H1 (cell line): ENCODE measurements around the gene CDCA5. TPM values are rescaled to one million over a fixed set of nuclear protein-coding genes. Genes with fewer than 3 reads are reported as not detected.

Source experiments
- CBX5 ChIP-seq: fragments of 300-800, 300-1000 bp; sonication (generic); IDR thresholded peaks from 2 replicates; pipeline ENCODE4 v1.7.1; 2016; ENCODE audit warnings: antibody characterized with exemption, low read length, low read depth
- CREB1 ChIP-seq: IDR thresholded peaks from 2 replicates; pipeline ENCODE4 v1.6.1; 2012; ENCODE audit warnings: inconsistent platforms
- EZH2 ChIP-seq: fragments of 200-600 bp; sonication (generic); IDR thresholded peaks from 2 replicates; pipeline ENCODE4 v1.7.1; 2012; ENCODE audit warnings: low read depth, mild to moderate bottlenecking, moderate library complexity, low read length, inconsistent platforms; ENCODE audit not compliant: severe bottlenecking
- HDAC2 ChIP-seq, 2 experiments: fragments of 300-600 bp in 1 of 2; sonication (generic) in 1 of 2; IDR thresholded peaks; 2 replicates each; pipeline ENCODE4 v1.6.1; 2011 to 2012; ENCODE audit warnings: low read depth in 2 of 2, low read length in 2 of 2, mild to moderate bottlenecking in 2 of 2, moderate library complexity in 2 of 2, borderline replicate concordance in 1 of 2, inconsistent platforms in 1 of 2
- HDAC6 ChIP-seq: IDR thresholded peaks from one replicate; pipeline ENCODE4 v1.7.1; 2012; ENCODE audit warnings: low read depth, mild to moderate bottlenecking, inconsistent platforms, low read length, moderate library complexity
- MAFK ChIP-seq: IDR thresholded peaks from 2 replicates; pipeline ENCODE4 v1.6.1; 2012; ENCODE audit warnings: low read depth, mild to moderate bottlenecking, improper control_type of control experiment, low read length
- SP4 ChIP-seq: IDR thresholded peaks from 2 replicates; pipeline ENCODE4 v1.6.1; 2012; ENCODE audit warnings: low read length, inconsistent platforms
- polyA plus RNA-seq, 7 experiments: library from polyadenylated mRNA; depleted of rRNA in 3 of 7; stranded (reverse) in 5 of 7; unstranded in 2 of 7; fragments of >200 nt in 5 of 7; fragments of 200-250 nt in 2 of 7; gene quantifications; 1 replicate in 5 of 7; 2 replicates in 1 of 7; 4 replicates in 1 of 7; pipeline versions ENCODE4 v1.2.1 to v1.2.3, GENCODE V29; 2011 to 2013; ENCODE audit warnings: missing spikeins in 2 of 7, mixed read lengths in 2 of 7
- total RNA-seq: library from RNA; stranded (reverse); fragmentation: NEBNext Ultra II Directional; extraction: Animal tissue kit (Norgen Biotek cat#: 25700); gene quantifications from 2 replicates; pipeline ENCODE4 v1.2.1, GENCODE V29; 2021

CDCA5 gene
- total and polyA plus RNA-seq, 2 of the 8 experiments (the other 6 are each of a cell fraction or from before 2014, with no cell fraction given), result 39.2 to 87.0 TPM

DNA sequence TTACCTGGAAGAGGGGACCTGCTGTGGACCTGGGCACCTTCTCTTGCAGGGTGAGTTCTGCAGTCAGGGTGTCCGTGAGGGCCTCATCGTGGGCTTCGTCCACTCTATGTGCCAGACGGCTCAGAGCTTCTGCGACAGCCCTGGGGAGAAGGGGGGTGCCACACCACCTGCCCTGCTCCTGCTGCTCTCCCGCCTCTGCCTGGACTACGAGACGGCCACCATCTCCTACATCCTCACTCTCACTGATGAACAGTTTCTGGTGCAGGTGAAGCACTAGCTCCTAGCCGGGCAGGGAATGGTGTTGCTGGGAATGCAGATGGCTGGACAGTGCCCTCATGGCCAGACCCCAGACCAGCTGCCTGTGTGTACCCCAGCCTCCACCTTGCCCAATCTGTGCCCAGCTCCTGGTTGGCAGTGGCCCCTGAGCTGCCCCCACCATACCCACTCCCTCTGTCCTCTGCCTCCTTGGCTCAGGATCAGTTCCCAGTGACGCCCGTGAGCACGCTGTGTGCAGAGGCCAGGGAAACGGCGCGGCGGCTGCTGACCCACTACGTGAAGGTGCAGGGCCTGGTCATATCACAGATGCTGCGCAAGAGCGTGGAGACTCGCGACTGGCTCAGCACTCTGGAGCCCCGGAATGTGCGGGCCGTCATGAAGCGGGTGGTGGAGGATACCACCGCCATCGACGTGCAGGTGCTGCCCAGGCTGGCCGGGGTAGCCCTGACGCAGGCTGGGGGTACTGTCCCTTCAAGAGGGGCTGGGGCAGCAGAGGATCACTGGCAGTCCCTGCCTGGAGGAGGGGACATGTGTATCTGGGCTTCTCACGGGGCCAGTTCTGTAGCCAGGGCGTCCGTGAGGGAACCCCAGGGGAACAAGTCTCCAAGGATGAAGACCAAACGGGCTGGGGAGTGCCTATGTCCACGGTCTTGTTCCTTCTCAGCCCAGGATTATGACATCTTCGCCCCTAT is 25.7 kb upstream of the CDCA5 start (continued):
- TF ChIP-seq HDAC2 (IDR thresholded peaks at IDR 0.05; ENCODE audit: borderline replicate concordance in 1 of 2, low read depth in 2 of 2, low read length in 2 of 2) (no peak), EZH2 (no peak), CBX5 (no peak), MAFK (no peak), CREB1 (no peak), HDAC6 (no peak), SP4 (no peak)
